ENCODE results near the gene CRYGD.
A peak's percentile ranks its signal among the peaks of the same experiment; 100 is the strongest.
"Not testable (repeated sequence)": the region's sequence is repeated elsewhere in the genome, so short reads cannot be mapped to it uniquely, and the experiment has no call there.

Gene CRYGD

DNA sequence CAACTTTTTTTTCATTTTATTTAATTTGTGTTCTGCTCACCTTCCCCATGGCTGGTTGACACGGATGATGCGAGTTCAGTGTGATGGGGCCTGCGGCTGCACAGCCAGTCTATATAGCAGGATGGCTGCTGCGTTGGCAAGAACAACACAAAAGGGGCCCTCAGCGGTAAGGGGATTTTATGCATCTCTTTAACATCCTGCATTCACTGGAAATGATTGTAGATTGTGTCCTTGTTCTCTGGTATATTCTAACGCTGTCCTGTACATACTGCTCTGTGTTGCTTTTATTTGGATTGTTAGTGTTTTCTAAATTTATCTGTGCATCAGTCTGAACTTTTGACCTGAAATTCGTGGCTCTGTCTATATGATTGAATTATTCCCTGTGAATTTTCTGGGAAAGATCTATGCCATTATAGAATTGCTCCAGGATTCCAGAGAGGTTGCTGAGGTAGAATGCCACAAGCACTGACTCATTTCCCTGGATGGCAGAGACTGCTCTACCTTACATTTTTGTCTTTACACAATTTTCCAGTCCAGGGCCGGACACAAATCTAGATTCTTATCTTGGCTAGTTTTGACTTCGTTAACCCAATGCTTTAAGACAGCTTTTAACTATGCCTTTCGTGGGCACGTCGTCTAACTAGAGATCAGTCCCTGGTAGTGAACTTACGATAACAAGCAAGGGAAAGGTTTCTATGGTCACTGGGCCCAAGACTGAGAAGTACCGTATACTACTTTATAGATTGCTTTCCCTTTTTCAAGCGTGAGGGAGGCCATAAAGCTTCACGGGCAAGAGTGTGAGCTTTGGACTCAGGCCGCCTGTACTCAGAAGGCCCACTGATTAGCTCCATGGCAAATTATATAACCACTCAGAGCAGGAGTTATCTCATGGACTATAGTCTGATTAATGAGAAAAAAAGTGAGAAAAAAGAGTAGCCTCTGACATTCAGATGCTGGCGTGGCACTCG is 5.7 kb upstream of the CRYGD start, which contains the start of gene CRYGC:
Gene CRYGC, minus strand, starts transcription at position 85 of the 968 bp plus-strand sequence. Its CDS starts 36 bp downstream, at position 49.
- TF ChIP-seq CTCF (IDR thresholded peaks at IDR 0.05; ENCODE audit: insufficient read depth, low read depth, low read length, missing control alignments), result no peak
- peak; percentile 37 for DNase-seq (ENCODE audit: low read depth)
- H3K4me3 ChIP-seq (ENCODE audit: low read length), result no peak within 1 kb of the TSS

- DNase-seq (ENCODE audit: low read depth), result no peak
- no peak overlapping the region for H3K4me3 ChIP-seq (ENCODE audit: low read length)
- TF ChIP-seq CTCF (IDR thresholded peaks at IDR 0.05; ENCODE audit: insufficient read depth, low read depth, low read length, missing control alignments), result no peak
Measured at GRCh38 chr2:208128136-208128535, 3.8 kb upstream of the CRYGD start.

DNA sequence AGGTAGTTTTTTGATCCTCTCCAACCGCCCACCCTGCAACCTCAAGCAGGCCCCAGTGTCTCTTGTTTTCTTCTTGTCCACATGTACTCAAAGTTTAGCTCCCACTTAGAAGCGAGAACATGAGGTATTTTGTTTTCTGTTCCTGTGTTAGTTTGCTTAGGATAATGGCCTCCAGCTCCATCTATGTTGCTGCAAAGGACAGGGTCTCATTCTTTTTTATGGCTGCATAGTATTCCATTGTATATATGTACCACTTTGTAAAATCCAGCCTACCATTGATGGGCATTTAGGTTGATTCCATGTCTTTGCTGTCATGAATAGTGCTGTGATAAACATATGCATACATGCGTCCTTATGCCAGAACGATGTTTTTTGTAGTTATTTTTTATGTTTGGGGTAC is 2.8 kb upstream of the CRYGD start:
- no peak for DNase-seq (ENCODE audit: low read depth)
- H3K4me3 ChIP-seq (ENCODE audit: low read length), result no peak overlapping the region
- TF ChIP-seq CTCF (IDR thresholded peaks at IDR 0.05; ENCODE audit: insufficient read depth, low read depth, low read length, missing control alignments), result no peak

DNA sequence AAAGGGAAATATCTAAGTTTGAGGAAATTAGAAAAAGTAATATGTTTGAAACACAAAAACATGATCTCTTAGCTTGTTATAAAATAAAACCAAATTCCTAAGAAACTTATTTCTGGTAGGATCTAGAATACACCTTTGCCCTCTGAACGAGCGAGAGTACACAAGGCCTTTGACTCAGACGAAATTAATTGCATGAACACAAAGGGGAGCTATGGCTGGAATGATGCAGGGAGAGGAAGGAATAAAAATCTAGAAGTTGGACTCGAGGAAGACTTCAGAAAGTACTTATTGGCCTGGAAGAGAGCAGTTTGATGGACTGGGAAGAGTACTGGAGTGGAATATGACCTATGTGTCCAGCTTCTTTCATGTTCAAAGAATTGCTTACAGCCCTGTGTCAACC is 927 bp upstream of the CRYGD start:
- no peak overlapping the region for H3K4me3 ChIP-seq (ENCODE audit: low read length)
- no peak for TF ChIP-seq CTCF (IDR thresholded peaks at IDR 0.05; ENCODE audit: insufficient read depth, low read depth, low read length, missing control alignments)
- no peak for DNase-seq (ENCODE audit: low read depth)

DNA sequence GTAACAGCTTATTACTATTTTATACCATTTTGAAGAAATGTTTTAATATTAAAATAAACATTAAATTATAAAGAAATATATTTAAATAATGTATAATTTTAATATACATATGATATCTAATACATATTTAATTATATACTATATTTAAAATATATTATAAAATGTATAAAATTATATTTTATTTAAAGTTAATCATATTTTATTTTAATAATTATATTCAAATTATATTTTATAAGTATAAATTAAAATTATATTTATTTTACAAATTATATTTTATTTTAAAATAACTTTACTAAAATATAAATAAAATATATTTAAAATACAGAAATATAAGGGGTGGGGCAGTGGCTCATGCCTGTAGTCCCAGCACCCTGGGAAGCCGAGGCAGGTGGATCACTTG is 2.1 kb downstream of the CRYGD start:
- TF ChIP-seq CTCF (IDR thresholded peaks at IDR 0.05; ENCODE audit: insufficient read depth, low read depth, low read length, missing control alignments), result no peak
- no peak overlapping the region for H3K4me3 ChIP-seq (ENCODE audit: low read length)
- no peak for DNase-seq (ENCODE audit: low read depth)

- no peak for DNase-seq (ENCODE audit: low read depth)
- no peak for TF ChIP-seq CTCF (IDR thresholded peaks at IDR 0.05; ENCODE audit: insufficient read depth, low read depth, low read length, missing control alignments)
- H3K4me3 ChIP-seq (ENCODE audit: low read length), result no peak overlapping the region
Measured at GRCh38 chr2:208118918-208119317, 5.4 kb downstream of the CRYGD start.

DNA sequence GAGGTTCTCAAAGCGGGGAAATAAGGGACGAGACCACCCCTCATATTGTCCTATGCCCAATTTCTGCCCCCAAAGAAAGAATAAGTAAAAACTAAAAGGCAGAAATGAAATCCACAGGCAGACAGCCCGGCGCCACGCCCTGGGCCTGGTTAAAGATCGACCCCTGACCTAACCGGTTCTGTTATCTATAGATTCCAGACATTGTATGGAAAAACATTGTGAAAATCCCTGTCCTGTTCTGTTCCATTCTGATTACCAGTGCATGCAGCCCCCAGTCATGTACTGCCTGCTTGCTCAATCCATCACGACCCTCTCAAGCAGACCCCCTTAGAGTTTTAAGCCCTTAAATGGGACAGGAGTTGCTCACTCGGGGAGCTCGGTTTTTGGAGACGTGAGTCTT is 6.9 kb downstream of the CRYGD start:
- not testable (repeated sequence) for DNase-seq (ENCODE audit: low read depth); H3K4me3 ChIP-seq (ENCODE audit: low read length)
